ENCODE results near the gene TECPR2.
"Not testable (repeated sequence)": the region's sequence is repeated elsewhere in the genome, so short reads cannot be mapped to it uniquely, and the experiment has no call there.

Gene TECPR2

DNA sequence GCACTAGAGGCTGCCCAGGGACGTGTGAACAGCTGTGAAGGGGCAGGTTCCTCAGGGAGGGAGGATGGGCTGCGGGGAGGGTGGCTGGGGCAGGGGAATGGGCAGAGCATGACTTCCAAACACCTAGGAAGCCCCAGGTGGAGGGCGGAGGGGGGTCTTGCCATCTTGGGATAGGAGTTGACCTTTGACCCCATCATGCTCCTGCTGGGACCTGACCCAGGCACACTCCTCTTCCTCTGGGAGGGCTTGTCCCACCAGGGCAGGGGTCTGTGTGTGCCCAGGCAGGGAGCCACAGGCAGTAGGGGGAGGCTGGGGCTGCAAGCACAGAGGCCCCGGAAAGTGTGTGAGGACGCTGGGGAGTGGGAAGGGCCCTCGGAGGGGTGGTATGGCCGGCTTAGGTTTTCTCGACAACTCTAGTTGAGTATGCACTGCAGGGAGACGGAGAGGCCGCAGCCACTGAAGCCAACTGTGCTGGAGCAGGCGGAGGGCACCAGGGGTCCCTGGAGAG lies 150.1 kb downstream of the TECPR2 start:
- DNase-seq, result no peak

DNA sequence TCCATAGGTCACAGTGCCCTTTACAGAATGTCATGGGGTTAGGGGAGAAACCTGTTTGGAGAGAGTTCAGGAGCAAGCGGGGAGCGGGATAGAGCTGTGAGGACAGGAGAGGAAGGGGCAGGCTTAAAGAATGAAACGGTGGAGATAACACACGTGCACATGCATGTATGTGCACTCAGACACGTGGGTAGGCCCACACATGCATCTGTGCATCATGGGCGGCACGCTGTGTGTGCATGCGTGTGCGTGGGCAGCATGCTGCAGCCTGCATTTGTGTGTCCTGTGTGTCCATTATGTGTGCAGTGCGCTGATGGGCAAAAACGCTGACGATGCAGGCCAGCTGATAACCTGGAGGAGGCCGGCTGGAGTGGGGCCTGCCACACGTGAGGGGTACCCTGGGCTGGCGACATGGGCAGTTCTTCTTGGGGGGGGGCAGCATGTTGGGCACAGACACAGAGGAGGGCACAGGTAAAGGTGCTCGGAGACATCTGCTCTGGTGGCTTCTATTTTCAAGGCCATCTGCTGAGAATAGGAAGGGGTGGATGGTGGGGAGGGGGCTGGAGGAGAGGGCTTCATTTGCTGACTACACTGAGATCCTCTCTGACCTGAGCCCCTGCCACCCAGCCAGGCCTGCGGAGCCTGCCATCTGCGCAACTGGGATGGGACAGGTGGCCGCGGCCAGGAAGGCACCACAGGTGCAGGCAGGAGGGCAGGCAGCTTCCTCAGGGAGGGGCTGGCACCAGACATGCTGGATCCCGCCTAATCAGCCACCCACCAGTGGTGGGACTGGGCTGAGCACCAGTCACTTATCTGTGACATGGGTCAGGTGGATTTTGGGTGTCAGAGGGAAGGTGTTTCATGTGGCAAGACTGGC lies 151.4 kb downstream of the TECPR2 start:
- no peak for DNase-seq

DNA sequence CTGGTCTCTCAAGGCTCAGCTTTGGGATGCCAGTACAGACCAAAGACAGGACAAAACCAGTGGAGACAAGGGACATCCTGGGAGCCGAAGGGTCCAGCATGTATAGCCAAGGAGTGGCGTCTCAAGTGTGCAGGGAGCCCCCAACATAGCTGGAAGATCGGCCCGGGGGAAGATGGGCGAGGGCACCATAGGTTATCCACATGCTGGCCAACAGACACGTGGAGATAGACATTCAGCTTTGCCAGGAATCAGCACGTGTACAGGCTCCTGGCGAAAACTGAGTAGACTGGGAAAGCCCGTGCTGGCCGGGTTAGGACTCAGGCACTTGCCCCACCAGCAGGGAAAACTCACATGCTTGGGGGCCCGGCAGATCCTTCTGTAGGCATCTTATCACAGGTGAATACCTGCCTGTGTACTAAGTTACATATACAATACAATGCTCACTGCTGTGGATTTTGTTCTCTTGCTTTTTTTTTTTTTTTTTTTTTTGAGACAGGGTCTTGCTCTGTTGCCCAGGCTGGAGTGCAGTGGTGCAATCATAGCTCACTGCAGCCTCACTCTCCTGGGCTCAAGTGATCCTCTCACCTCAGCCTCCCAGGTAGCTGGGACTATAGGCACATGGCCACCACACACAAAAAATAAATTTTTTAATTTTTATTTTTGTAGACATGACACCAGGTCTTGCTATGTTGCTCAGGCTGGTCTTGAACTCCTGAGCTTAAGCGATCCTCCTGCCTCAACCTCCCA lies 152.4 kb downstream of the TECPR2 start:
- DNase-seq, result no peak

DNA sequence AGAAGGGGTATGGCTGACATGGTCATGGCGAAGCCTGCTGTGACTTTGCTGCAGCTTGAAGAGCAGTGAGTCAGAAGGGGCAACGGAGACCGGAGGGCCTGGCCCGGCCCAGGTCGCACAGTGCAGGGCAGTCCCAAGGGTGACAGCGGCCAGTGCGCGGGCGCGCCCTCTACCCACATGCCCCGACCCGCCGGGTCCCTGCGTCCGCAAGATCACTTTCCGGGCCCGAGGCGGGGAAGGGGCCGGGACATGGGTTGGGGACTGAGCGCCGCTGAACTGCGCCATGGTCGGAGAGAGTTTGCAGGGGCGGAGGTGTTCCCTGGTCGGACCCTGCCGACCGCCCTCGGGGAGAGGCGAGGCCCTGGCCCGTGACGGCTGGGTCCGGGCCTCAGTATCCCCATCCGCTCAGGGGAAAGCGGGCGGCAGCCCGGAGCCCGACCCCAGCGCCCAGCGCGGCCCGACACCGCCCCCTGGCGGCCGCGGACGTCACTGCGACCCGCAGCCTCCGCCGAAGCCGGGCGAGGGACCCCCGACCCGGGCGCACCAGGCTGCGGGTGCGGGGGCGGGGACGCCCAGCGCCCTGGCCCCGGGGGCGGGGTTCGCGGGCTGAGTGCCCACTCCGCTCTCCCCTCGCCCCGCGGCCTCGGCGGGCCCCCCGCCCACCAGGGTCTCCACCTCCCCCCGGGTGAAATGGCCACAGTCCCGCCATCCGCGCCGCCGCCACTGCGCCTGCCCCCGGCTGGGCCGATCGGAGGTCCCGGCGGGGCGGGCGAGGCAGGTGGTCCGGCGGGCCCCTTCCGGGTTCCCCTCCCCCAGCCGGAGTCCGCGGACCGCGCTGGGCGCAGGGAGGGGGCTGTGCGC lies 154.0 kb downstream of the TECPR2 start:
- DNase-seq, result no peak

DNA sequence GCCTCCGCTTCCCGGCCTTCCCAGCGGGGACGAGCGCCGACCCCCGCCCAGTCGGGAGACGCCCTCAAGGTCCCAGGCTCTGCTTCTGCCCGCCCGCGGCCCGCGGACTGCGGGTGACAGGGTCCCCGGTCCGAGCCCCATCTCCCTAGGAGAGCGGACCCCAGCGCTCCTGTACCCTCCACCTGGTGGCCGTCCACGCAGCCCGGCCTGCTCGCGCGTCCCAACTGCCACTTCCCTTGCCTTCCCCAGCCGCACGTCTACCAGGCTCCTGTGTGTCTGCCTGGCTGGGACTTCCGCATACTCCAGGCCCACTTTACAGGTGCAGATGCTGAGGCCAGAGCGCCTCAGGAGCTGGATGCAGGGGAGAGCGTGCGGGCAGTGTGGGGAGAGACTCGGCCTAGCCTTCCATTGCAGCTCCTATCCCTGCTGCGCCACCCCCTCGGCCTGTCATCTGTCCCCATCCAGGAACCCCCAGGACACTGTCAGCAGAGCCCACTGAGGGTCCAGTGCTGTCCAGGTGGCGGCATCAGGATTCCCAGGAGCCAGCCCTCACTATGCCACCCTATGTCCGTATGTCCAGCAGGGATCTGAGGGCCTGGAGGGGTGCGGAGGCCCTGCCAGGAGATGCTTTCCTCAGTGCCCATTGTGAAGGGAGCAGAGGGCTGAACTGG lies 154.8 kb downstream of the TECPR2 start:
- DNase-seq, result no peak

DNA sequence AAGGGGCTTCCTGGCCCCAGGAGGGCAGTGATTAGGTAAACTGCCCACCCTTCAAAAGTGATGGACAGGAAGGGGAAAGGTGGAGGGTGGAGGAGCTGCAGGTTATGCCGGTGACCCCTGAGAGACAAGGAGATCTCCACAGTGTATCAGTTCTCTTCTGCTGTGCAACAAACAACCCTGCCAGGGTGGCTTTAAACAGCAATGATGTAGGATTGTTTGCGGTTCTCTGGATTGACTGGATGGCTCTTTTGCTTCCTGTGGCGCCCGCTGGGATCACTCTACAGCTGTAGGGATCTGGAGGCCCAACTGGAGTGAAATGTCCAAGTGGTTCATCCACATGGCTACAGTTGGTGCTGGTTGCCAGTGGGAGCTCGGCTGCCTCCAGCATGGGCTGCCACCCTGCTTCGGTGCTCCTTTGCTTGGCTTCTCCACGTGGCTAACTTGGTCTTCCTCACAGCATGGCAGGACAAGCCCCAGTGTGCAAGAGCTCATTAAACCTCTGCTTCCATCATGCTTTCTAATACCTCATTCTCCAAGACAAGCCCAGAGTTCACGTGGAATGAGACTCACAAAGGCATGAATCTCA lies 155.4 kb downstream of the TECPR2 start:
- DNase-seq, result no peak

DNA sequence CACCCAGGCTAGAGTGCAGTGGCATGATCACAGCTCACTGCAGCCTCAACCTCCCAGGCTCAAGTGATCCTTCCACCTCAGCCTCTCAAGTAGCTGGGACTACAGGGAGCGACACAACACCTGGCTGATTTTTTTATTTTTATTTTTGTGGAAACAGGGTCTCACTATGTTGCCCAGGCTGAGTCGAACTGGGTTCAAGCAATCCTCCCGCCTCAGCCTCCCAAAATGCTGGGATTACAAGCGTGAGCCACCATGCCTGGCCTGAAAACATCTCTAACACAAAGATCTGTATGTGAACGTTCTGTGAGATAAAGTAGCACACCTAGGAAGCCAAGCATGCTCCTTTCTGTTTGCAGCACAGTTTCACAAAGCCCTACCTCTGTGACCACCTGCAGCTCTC lies 157.0 kb downstream of the TECPR2 start:
- not testable (repeated sequence) for DNase-seq

DNA sequence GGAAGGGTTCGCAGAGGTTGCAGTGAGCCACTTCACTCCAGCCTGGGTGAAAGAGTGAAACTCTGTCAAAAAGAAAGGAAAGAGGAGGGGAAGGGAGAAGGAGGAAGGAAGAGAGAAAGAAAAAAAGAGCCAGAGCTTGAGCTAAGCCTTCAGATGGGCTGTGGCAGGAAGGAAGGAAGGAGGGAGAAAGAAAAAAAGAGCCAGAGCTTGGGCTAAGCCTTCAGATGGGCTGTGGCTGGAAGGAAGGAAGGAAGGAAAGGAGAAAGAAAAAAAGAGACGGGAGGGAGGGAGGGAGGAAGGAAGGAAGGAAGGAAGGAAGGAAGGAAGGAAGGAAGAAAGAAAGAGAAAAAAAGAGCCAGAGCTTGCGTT lies 160.4 kb downstream of the TECPR2 start:
- DNase-seq, result no peak

DNA sequence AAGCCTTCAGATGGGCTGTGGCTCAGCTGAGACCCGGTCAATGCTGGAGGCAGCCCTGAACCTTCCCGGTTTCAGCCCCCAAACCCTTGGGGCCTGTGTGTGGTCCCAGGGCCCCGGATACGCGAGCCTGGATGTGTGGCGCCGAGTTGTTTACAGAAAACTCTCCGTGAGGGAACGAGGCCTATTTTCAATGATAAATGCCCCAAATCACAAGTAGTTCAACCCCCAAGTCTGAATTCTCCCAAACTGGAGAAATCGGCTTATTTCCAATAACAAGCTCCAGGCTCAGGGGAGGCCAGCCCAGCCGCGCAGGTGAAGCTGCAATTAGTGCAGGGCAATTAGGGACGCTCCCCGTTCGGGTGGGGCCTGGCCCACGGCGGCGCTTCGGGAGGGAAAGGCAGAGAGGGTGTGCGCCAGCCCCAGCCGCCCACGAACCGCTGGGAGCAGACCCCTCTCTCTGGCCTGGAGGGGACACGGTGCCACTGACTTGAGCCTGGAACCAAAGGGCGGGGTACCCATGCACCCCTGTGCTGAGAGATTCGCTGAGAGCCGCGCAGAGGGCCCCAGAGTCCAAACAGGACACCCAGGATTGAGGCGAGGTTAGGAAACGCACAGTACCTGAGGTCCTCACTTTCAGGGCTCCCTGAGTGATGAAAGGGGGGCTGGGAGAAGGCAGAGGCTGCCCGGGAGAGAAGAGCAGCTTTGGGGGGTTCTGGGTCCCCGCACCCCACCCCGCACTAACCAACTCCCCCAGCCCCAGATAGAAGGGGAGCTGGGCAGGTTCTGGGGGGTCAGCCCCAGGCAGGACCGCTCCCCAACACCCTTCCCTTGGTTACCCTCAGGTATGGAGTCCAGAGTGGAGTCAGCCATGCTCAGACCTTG lies 161.1 kb downstream of the TECPR2 start:
- DNase-seq, result no peak

DNA sequence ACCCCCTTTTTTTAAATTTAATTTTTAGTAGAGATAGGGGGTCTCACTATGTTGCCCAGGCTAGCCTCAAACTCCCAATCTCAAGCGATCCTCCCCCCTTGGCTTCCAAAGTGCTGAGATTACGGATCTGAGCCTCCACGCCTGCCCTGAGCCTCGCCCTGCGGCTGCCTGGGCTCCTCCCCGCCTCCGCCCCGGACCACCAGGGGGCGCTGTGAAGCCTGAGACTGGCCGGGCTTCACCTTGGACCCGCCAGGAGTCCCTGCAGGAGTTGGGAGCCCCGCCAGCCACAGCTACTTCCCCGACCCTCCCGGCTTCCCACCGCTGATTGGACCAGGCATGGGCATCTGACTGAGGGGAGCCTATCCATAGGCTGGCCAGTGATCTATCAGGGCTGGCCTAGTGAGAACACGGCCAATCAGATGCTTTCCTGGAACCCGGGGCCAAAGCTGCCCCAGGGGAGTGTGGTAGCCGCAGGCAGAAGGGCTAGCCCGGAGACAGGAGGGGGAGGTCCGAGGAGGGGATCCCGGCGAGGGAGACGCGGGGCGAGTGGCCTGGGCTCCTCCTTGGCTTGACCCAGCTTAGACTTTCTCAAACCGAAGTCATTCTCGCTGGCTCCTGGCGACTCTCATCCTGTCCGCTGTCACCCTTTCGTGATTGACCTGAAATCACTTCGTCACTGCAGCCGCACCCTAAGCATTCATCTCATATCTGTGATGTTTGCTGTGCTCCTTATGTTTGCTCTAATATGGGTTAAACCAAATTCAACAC lies 161.9 kb downstream of the TECPR2 start:
- DNase-seq, result peak; percentile 94

DNA sequence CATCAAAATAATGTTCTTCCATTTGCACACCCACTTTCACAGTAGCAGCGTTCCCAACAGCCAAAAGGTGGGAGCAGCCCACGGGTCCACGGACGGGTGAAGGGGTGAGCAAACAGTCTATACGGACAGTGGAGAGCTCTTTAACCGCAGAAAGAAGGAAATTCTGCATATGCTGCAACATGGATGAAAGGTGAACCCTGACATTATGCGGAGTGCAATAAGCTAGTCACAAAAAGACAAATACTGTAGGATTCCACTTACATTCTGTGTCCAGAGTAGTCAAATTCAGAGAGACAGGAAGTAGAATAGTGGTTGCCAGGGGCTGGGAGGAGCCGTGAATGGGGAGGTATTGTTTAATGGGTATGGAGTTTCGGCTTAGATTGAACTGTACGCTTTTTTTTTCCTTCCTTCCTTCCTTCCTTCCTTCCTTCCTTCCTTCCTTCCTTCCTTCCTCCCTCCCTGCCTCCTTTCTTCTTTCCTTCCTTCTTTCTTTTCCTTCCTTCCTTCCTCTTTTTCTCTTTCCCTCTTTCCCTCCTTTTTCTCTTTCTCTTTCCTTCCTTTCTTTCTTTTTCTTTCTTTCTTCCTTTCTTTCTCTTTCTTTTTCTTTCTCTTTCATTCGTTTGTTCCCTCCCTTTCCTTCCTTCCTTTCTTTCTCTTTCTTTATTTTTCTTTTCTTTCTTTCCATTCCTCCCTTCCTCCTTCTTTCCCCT lies 162.6 kb downstream of the TECPR2 start:
- DNase-seq, result peak; percentile 37

DNA sequence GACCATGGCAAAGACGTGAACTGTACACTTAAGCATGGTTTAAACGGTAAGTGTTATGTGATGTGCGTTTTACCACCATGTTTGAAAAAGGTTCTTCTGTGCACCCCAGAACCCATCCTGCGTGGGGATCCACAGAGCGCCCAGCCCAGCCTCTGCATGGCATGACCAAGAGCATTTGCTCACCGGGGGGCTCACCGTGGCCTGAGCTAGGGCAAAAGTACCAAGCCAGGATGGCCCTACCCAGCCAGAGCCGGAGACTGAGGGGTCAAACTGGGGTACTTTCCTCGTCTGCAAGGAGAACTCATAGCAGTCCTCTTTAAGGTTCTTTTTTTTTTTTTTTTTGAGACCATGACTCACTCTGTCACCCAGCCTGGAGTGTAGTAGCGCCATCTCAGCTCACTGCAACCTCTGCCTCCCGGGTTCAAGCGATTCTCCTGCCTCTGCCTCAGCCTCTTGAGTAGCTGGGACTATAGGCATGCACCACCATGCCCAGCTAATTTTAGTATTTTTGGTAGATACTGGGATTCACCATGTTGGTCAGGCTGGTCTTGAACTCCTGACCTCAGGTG lies 163.3 kb downstream of the TECPR2 start:
- no peak for DNase-seq

DNA sequence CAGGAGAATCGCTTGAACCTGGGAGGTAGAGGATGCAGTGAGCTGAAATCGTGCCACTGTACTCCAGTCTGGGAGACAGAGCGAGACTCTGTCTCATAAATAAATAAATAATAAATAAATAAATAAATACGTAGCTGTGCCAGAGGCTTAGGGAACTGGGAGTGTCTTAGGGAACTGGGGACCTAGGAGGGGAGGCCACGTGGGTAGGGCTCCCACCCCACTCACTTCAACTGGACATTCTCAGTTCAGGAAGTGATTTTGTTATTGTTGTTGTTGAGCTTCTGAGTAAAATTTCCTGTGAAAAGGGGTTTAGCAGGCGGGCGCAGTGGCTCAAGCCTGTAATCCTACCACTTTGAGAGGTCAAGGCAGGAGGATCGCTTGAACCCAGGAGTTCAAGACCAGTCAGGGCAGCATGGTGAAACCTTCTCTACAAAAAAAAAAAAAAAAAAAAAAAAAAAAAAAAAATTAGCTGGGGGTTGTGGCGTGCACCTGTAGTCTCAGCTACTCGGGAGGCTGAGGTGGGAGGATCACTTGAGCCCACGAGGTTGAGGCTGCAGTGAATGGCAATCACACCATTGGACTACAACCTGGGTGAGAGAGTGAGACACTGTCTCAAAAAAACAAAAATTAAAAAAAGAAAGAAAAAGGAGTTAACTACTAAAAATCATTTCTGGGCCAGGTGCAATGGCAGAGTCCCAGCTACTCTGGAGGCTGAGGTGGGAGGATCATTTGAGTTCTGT lies 165.9 kb downstream of the TECPR2 start:
- no peak for DNase-seq

DNA sequence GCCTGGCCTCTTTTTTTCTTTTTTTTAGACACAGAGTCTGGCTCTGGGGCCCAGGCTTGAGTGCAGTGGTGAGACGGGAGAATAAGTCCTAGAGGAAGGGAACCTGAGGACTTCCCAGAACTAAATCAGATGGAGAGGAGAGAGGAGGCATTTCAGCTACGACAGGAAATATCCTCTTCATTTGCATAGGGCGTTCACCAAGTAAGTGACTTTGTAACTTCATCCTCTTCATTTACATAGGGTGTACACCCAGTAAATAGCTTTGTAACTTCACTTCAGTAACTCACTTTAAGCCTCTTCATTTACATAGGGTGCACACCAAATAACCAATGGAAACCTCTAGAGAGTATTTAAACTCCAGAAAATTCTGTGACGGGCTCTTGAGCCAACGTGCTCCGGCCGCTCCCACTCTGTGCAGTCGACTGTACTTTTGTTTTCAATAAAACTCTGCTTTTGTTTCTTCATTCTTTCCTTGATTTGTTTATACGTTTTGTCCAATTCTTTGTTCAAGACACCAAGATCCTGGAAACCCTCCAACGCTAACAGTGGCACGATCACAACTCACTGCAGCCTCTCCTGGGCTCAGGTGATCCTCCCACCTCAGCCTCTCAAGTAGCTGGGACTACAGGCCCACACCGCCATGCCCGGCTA lies 168.2 kb downstream of the TECPR2 start:
- no peak for DNase-seq

DNA sequence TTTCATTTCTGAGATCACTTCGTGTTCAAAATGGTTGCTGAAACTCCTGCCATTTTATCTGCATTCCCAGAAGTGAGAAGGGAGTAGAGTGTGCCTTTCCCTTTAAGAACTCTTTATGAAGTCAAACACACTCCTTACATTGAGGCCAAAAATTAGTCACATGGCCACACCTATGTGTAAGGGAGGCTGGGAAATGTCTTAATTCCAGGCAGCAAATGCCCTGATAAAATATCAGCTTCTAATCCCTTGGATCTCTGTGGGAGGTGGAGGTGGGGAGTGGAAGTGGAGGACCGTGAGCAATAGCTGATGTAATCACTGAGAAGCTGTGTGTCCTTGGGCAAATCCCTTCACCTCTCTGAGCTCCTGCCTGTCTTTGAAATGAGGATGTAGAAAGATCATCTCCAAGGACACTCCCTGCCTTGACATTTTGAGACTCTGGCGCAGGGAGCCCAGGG lies 169.5 kb downstream of the TECPR2 start:
- DNase-seq, result no peak

DNA sequence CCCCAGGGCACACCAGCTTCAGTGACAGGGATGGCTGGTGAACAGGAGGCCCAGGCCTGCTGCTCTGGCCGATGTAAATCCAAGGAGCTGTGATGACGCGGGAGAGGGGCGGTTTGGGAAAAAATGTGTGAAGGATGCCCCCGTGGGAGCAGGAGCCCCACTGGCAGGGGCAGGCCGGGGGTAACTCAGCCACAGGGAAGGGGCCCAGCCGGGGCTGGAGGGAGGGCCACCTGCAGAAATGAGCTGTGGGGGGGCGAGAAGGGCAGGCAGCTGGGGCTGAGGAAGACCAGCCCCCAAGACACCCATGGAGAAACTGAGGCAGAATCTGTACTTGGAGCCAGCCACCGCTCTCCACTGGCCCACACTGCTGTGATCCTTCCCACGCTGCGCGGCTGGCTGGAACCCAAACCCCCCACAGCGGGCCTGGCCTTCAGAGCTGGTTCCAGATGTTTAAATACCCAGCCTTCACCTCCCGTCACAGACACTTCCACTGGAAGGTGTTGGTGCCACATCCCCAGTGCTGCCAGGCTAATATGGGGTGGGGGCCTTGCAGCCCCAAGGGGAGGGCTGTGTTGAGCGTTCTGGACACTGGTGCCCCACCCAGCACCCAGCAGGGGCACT lies 175.3 kb downstream of the TECPR2 start:
- no peak for DNase-seq

Data from NCI-H187 treated with DMSO at 0.1 percent for 48 hours (cell line).